SK-N-SH treated with all-trans-retinoic acid at 6 μM for 48 hours (cell line): ENCODE results near the gene DOCK1.

ENCODE experiments used
- ATAC-seq: fragments of 200-7000 bp; cut with Tn5 transposase; 3 replicates; pipeline ENCODE4 v1.9.1; 2020; ENCODE audit warnings: mild to moderate bottlenecking, moderate library complexity
- ARNTL ChIP-seq: fragments of 450-650 bp; formaldehyde crosslinking; IDR thresholded peaks from 2 replicates; pipeline ENCODE4 v1.5.0; 2020; ENCODE audit warnings: low read depth, mild to moderate bottlenecking, moderate library complexity, borderline replicate concordance
- BACH2 ChIP-seq: fragments of 250-450 bp; sonication (Bioruptor Pico); IDR thresholded peaks from 2 replicates; pipeline ENCODE4 v1.9.0; 2021; ENCODE audit warnings: mild to moderate bottlenecking, borderline replicate concordance
- CSDC2 ChIP-seq: fragments of 250-450 bp; sonication (Bioruptor Pico); IDR thresholded peaks from 2 replicates; pipeline ENCODE4 v1.5.0; 2020; ENCODE audit warnings: mild to moderate bottlenecking, moderate library complexity
- CSRNP3 ChIP-seq: fragments of 250-450 bp; sonication (Bioruptor Pico); IDR thresholded peaks from 2 replicates; pipeline ENCODE4 v1.5.1; 2021; ENCODE audit warnings: mild to moderate bottlenecking, moderate library complexity
- ESRRG ChIP-seq: fragments of 250-450 bp; sonication (Bioruptor Pico); IDR thresholded peaks from 2 replicates; pipeline ENCODE4 v1.6.1; 2021; ENCODE audit warnings: mild to moderate bottlenecking
- GLIS3 ChIP-seq: fragments of 250-450 bp; sonication (Bioruptor Pico); IDR thresholded peaks from 2 replicates; pipeline ENCODE4 v1.5.0; 2020; ENCODE audit warnings: mild to moderate bottlenecking, moderate library complexity
- ISL1 ChIP-seq: fragments of 250-450 bp; sonication (Bioruptor Pico); IDR thresholded peaks from 2 replicates; pipeline ENCODE4 v2.1.2; 2022; ENCODE audit warnings: mild to moderate bottlenecking, moderate library complexity
- OSR1 ChIP-seq: fragments of 250-450 bp; sonication (Bioruptor Pico); IDR thresholded peaks from 2 replicates; pipeline ENCODE4 v1.8.0; 2022; ENCODE audit warnings: moderate library complexity, mild to moderate bottlenecking, inconsistent platforms
- PPARA ChIP-seq: fragments of 250-450 bp; sonication (Bioruptor Pico); IDR thresholded peaks from 2 replicates; pipeline ENCODE4 v1.5.0; 2020; ENCODE audit warnings: mild to moderate bottlenecking, borderline replicate concordance
- RARB ChIP-seq: fragments of 250-450 bp; sonication (Bioruptor Pico); IDR thresholded peaks from 2 replicates; pipeline ENCODE4 v1.8.0; 2021; ENCODE audit warnings: mild to moderate bottlenecking, moderate library complexity
- SNAI2 ChIP-seq: fragments of 250-450 bp; sonication (Bioruptor Pico); IDR thresholded peaks from 2 replicates; pipeline ENCODE4 v1.5.0; 2020; ENCODE audit warnings: mild to moderate bottlenecking, moderate library complexity
- TCF4 ChIP-seq: fragments of 250-450 bp; sonication (Bioruptor Pico); IDR thresholded peaks from 2 replicates; pipeline ENCODE4 v1.8.0; 2021; ENCODE audit warnings: mild to moderate bottlenecking, moderate library complexity, borderline replicate concordance
- TOX ChIP-seq: fragments of 250-450 bp; sonication (Bioruptor Pico); IDR thresholded peaks from 2 replicates; pipeline ENCODE4 v1.8.0; 2021; ENCODE audit warnings: mild to moderate bottlenecking, moderate library complexity, borderline replicate concordance
- TSHZ2 ChIP-seq: fragments of 250-450 bp; sonication (Bioruptor Pico); IDR thresholded peaks from 2 replicates; pipeline ENCODE4 v1.5.0; 2020; ENCODE audit warnings: mild to moderate bottlenecking, moderate library complexity
- ZC3H10 ChIP-seq: fragments of 250-450 bp; sonication (Bioruptor Pico); IDR thresholded peaks from 2 replicates; pipeline ENCODE4 v1.5.1; 2021; ENCODE audit warnings: mild to moderate bottlenecking, moderate library complexity
- ZFP3 ChIP-seq: fragments of 250-450 bp; sonication (Bioruptor Pico); IDR thresholded peaks from 2 replicates; pipeline ENCODE4 v1.5.0; 2020; ENCODE audit warnings: mild to moderate bottlenecking, moderate library complexity
- ZFP30 ChIP-seq: fragments of 450-650 bp; formaldehyde crosslinking; IDR thresholded peaks from 2 replicates; pipeline ENCODE4 v1.5.0; 2022; ENCODE audit warnings: mild to moderate bottlenecking, moderate library complexity
- ZNF70 ChIP-seq: fragments of 450-650 bp; formaldehyde crosslinking; IDR thresholded peaks from 2 replicates; pipeline ENCODE4 v1.5.0; 2020; ENCODE audit warnings: mild to moderate bottlenecking, moderate library complexity
- ZNF8 ChIP-seq: fragments of 450-650 bp; formaldehyde crosslinking; IDR thresholded peaks from 2 replicates; pipeline ENCODE4 v1.5.0; 2020; ENCODE audit warnings: mild to moderate bottlenecking, moderate library complexity
- TF ChIP-seq, protein P1 (sequence below): fragments of 250-450 bp; sonication (Bioruptor Pico); IDR thresholded peaks from 2 replicates; pipeline ENCODE4 v1.5.1; 2020; ENCODE audit warnings: low read depth, mild to moderate bottlenecking, moderate library complexity
- TF ChIP-seq, protein P2 (sequence below): fragments of 250-450 bp; sonication (Bioruptor Pico); IDR thresholded peaks from 2 replicates; pipeline ENCODE4 v1.8.0; 2020; ENCODE audit warnings: mild to moderate bottlenecking, moderate library complexity, borderline replicate concordance
- TF ChIP-seq, protein P3 (sequence below): fragments of 250-450 bp; sonication (Bioruptor Pico); IDR thresholded peaks from 2 replicates; pipeline ENCODE4 v1.8.0; 2021; ENCODE audit warnings: low read depth, mild to moderate bottlenecking, moderate library complexity, borderline replicate concordance

The DOCK1 gene

GRCh38 chr10:126927799-126928198 lies 22.6 kb downstream of the DOCK1 start:
- TF ChIP-seq ZFP30 (CRISPR knock-in tag) (no peak), TSHZ2 (no peak), PPARA (no peak), ZNF8 (CRISPR knock-in tag) (no peak), BACH2 (no peak), ARNTL (CRISPR knock-in tag) (no peak), SNAI2 (CRISPR knock-in tag) (no peak), OSR1 (CRISPR knock-in tag) (no peak)
- TF ChIP-seq, protein P1, sequence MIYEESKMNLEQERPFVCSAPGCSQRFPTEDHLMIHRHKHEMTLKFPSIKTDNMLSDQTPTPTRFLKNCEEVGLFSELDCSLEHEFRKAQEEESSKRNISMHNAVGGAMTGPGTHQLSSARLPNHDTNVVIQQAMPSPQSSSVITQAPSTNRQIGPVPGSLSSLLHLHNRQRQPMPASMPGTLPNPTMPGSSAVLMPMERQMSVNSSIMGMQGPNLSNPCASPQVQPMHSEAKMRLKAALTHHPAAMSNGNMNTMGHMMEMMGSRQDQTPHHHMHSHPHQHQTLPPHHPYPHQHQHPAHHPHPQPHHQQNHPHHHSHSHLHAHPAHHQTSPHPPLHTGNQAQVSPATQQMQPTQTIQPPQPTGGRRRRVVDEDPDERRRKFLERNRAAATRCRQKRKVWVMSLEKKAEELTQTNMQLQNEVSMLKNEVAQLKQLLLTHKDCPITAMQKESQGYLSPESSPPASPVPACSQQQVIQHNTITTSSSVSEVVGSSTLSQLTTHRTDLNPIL (CRISPR knock-in tag) = no peak
- TF ChIP-seq, protein P2, sequence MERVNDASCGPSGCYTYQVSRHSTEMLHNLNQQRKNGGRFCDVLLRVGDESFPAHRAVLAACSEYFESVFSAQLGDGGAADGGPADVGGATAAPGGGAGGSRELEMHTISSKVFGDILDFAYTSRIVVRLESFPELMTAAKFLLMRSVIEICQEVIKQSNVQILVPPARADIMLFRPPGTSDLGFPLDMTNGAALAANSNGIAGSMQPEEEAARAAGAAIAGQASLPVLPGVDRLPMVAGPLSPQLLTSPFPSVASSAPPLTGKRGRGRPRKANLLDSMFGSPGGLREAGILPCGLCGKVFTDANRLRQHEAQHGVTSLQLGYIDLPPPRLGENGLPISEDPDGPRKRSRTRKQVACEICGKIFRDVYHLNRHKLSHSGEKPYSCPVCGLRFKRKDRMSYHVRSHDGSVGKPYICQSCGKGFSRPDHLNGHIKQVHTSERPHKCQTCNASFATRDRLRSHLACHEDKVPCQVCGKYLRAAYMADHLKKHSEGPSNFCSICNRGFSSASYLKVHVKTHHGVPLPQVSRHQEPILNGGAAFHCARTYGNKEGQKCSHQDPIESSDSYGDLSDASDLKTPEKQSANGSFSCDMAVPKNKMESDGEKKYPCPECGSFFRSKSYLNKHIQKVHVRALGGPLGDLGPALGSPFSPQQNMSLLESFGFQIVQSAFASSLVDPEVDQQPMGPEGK (CRISPR knock-in tag) = no peak
- TF ChIP-seq, protein P3, sequence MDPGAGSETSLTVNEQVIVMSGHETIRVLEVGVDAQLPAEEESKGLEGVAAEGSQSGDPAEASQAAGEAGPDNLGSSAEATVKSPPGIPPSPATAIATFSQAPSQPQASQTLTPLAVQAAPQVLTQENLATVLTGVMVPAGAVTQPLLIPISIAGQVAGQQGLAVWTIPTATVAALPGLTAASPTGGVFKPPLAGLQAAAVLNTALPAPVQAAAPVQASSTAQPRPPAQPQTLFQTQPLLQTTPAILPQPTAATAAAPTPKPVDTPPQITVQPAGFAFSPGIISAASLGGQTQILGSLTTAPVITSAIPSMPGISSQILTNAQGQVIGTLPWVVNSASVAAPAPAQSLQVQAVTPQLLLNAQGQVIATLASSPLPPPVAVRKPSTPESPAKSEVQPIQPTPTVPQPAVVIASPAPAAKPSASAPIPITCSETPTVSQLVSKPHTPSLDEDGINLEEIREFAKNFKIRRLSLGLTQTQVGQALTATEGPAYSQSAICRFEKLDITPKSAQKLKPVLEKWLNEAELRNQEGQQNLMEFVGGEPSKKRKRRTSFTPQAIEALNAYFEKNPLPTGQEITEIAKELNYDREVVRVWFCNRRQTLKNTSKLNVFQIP = no peak
- no peak for ATAC-seq

DNA sequence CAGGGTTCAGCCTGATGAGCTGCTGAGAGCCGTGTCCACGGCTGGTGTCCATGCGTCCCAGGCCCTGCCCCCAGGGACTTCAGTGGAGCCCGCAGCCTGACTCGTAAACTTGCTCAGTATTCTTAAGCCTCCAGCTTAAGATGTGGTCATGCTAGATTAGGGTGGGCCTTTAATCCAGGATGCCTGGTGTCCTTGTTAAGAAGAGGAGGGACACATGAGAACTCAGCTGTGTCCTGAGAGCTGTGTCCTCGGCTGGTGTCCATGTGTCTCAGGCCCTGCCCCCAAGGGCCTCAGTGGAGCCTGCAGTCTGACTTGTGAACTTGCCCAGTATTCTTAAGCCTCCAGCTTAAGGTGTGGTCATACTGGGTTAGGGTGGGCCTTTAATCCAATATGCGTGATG lies 23.0 kb downstream of the DOCK1 start:
- no peak for ATAC-seq
- TF ChIP-seq, protein P2 (CRISPR knock-in tag) = no peak
- TF ChIP-seq ZFP30 (CRISPR knock-in tag) = no peak
- TF ChIP-seq CSDC2 = no peak
- TF ChIP-seq RARB (CRISPR knock-in tag) = no peak
- no peak for TF ChIP-seq ZFP3 (CRISPR knock-in tag)
- no peak for TF ChIP-seq ZNF8 (CRISPR knock-in tag)
- TF ChIP-seq ARNTL (CRISPR knock-in tag) = no peak
- TF ChIP-seq ZC3H10 (CRISPR knock-in tag) = no peak
- no peak for TF ChIP-seq CSRNP3 (CRISPR knock-in tag)
- no peak for TF ChIP-seq TOX (CRISPR knock-in tag)
- TF ChIP-seq TSHZ2 = no peak
- no peak for TF ChIP-seq PPARA
- TF ChIP-seq GLIS3 (CRISPR knock-in tag) = no peak
- TF ChIP-seq OSR1 (CRISPR knock-in tag) = no peak
- TF ChIP-seq, protein P1 (CRISPR knock-in tag) = no peak
- no peak for TF ChIP-seq ESRRG (CRISPR knock-in tag)
- TF ChIP-seq ISL1 (CRISPR knock-in tag) = no peak
- TF ChIP-seq TCF4 (CRISPR knock-in tag) = no peak
- TF ChIP-seq ZNF70 (CRISPR knock-in tag) = no peak
